HL-60 (cell line): ENCODE results near the gene NCAPD3.

Source experiments
- DNase-seq, 2 experiments: peaks; one replicate each; pipeline ENCODE4 v3.0.0-alpha.2; 2010 to 2020; ENCODE audit warnings: low read depth in 1 of 2, low spot score in 1 of 2
- H3K27ac ChIP-seq: fragments of 250-450 bp; sonication (Bioruptor Pico); replicated peaks from 2 replicates; pipeline ENCODE4 v1.5.1; 2020; ENCODE audit warnings: mild to moderate bottlenecking, moderate library complexity
- H3K27me3 ChIP-seq: fragments of 250-450 bp; sonication (Bioruptor Pico); 2 replicates; pipeline ENCODE4 v1.5.1; 2021; ENCODE audit warnings: mild to moderate bottlenecking, moderate library complexity; ENCODE audit not compliant: insufficient read depth, poor library complexity, severe bottlenecking
- H3K4me3 ChIP-seq: replicated peaks from 2 replicates; pipeline ENCODE4 v1.5.1; 2011; ENCODE audit warnings: mild to moderate bottlenecking, control low read depth, low read length; ENCODE audit not compliant: insufficient read depth
- GABPA ChIP-seq: IDR thresholded peaks from 2 replicates; pipeline ENCODE4 v1.6.1; 2012; ENCODE audit warnings: low read depth
- POLR2AphosphoS5 ChIP-seq: IDR thresholded peaks from 2 replicates; pipeline ENCODE4 v1.6.1; 2012; ENCODE audit warnings: low read depth
- REST ChIP-seq: IDR thresholded peaks from 2 replicates; pipeline ENCODE4 v1.6.1; 2012; ENCODE audit warnings: low read depth; ENCODE audit not compliant: insufficient replicate concordance
- SPI1 ChIP-seq: IDR thresholded peaks from 2 replicates; pipeline ENCODE4 v1.6.1; 2012; ENCODE audit warnings: low read depth, mild to moderate bottlenecking, borderline replicate concordance
- TF ChIP-seq, protein P1 (sequence below): IDR thresholded peaks from one replicate; pipeline ENCODE4 v1.5.1; 2011; ENCODE audit warnings: low read length, control low read depth, inconsistent platforms; ENCODE audit not compliant: insufficient read depth

The NCAPD3 gene

DNA sequence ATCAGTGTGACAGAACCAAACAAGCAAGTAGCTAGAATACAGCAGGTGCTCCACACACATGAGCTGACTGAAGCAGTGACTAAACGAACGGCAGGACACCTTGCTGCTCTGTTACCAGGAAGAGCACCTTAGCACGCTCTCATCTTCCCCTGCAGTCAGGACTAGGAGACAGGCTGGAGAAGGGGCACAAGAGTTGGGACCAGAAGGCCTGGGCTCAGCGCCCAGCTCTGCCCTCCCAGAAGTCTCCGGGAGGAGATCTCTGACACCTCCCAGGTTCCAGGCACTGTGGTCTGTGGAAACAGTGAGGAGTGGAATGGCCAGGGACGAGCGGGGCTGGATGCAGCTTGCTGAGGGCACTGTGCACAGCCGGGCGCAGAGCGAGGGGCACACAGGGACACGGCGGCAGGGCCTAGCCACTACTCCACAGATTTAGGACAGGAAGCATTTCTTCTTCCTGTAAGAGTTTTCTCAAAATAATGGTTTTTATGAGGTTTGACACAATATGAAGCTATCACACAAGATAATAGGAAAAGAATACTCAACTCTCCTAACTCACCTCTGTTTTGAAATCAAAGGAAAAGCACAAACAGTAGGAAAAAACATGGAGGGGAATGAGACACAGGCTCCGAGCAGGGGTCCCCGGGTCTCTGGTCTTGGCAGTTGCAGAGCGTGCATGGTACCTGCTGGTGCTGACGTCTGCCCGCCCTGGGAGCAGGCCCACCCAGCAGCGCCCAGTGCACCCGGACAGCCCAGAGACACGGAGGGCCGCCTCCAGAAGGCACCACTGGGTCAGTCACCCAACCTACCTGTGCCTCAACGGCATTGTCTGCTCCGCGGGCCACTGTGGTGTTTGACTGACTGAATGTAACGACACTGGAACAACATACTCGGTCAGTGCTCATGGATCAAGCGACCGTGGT lies 67.6 kb downstream of the NCAPD3 start:
- Histone ChIP-seq H3K27ac (no peak overlapping the region), H3K4me3 (no peak overlapping the region), H3K27me3 (no peaks in the 10 kb centered on the region)
- TF ChIP-seq REST (no peak), SPI1 (no peak)
- DNase-seq, result no peak

DNA sequence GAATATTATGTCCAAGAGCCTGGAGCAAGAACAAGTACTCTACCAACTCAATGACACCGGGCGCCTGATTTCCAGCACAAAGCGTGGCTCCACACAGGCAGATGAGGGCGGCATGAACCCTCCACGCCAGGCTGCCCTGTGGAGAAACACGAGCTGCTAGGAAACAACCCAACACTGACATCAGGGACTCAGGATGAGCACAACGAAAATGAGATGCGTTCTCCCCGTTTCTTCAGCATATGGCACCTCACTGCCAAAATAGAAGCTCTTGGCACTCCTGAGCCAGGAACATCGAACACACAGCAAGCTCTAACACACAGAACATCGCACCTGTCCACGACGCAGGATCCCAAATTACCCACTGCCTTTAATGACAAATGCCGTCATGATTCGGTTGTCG lies 68.3 kb downstream of the NCAPD3 start:
- H3K27me3 ChIP-seq, result no peaks in the 10 kb centered on the region
- no peak for TF ChIP-seq SPI1
- TF ChIP-seq, protein P1, sequence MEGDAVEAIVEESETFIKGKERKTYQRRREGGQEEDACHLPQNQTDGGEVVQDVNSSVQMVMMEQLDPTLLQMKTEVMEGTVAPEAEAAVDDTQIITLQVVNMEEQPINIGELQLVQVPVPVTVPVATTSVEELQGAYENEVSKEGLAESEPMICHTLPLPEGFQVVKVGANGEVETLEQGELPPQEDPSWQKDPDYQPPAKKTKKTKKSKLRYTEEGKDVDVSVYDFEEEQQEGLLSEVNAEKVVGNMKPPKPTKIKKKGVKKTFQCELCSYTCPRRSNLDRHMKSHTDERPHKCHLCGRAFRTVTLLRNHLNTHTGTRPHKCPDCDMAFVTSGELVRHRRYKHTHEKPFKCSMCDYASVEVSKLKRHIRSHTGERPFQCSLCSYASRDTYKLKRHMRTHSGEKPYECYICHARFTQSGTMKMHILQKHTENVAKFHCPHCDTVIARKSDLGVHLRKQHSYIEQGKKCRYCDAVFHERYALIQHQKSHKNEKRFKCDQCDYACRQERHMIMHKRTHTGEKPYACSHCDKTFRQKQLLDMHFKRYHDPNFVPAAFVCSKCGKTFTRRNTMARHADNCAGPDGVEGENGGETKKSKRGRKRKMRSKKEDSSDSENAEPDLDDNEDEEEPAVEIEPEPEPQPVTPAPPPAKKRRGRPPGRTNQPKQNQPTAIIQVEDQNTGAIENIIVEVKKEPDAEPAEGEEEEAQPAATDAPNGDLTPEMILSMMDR, result no peak
- TF ChIP-seq REST, result no peak
- TF ChIP-seq GABPA, result no peak
- TF ChIP-seq POLR2AphosphoS5, result no peak
- no peak for DNase-seq
- no peak overlapping the region for H3K27ac ChIP-seq
- no peak overlapping the region for H3K4me3 ChIP-seq

DNA sequence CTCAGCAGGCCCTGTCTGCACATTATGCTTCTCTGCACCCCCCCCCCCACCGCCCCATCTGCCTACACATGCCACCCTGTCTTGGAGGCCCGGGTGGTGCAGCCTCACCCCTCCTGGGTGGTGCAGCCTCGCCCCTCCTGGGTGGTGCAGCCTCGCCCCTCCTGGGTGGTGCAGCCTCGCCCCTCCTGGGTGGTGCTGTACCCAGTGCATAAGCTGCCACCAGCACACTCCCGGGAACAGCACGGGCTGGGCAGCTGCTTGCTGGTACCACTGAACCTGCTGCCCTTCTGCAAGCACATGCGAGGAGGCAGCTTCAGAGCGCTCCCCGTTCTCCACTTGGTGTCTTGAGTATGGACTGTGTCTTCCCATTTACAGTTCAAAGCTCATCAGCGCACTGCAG lies 69.3 kb downstream of the NCAPD3 start:
- TF ChIP-seq, protein P1, result no peak
- no peak for TF ChIP-seq POLR2AphosphoS5
- no peak overlapping the region for H3K4me3 ChIP-seq
- H3K27me3 ChIP-seq, result no peaks in the 10 kb centered on the region
- DNase-seq, result no peak
- H3K27ac ChIP-seq, result no peak overlapping the region

GRCh38 chr11:134153147-134153905 lies 70.4 kb downstream of the NCAPD3 start:
- Histone ChIP-seq H3K27ac (no peak overlapping the region), H3K27me3 (no peaks in the 10 kb centered on the region), H3K4me3 (no peak overlapping the region)
- TF ChIP-seq GABPA (no peak), REST (no peak), SPI1 (no peak), POLR2AphosphoS5 (no peak)
- TF ChIP-seq, protein P1, result no peak
- no peak for DNase-seq
